H9 (cell line): ENCODE measurements around the gene NKD1. TPM values are rescaled to one million over a fixed set of nuclear protein-coding genes. Genes with fewer than 3 reads are reported as not detected.

ENCODE experiments used
- DNase-seq: peaks from one replicate; pipeline ENCODE4 v3.0.0-alpha.2; 2017
- H2AFZ ChIP-seq: one replicate; pipeline ENCODE4 v1.6.1; 2013; ENCODE audit warnings: mild to moderate bottlenecking, low read length, control low read depth, moderate library complexity
- H2AK5ac ChIP-seq: 2 replicates; pipeline ENCODE4 v1.6.1; 2013; ENCODE audit warnings: low read length, control low read depth, mixed read lengths; ENCODE audit not compliant: insufficient read length
- H2BK120ac ChIP-seq: one replicate; pipeline ENCODE4 v1.6.1; 2013; ENCODE audit warnings: low read depth, mild to moderate bottlenecking, low read length, control low read depth, inconsistent platforms; ENCODE audit not compliant: poor library complexity, severe bottlenecking
- H2BK12ac ChIP-seq: 2 replicates; pipeline ENCODE4 v1.6.1; 2013; ENCODE audit warnings: low read length, control low read depth, mixed read lengths, low read depth; ENCODE audit not compliant: insufficient read length
- H2BK15ac ChIP-seq: 2 replicates; pipeline ENCODE4 v1.6.1; 2013; ENCODE audit warnings: low read depth, low read length, control low read depth
- H2BK20ac ChIP-seq: one replicate; pipeline ENCODE4 v1.6.1; 2013; ENCODE audit warnings: low read depth, mild to moderate bottlenecking, low read length, control low read depth, inconsistent platforms; ENCODE audit not compliant: poor library complexity, severe bottlenecking
- H2BK5ac ChIP-seq: 2 replicates; pipeline ENCODE4 v1.6.1; 2013; ENCODE audit warnings: low read length, control low read depth, mixed read lengths; ENCODE audit not compliant: insufficient read length
- H3K14ac ChIP-seq: 2 replicates; pipeline ENCODE4 v1.6.1; 2013; ENCODE audit warnings: low read length, control low read depth; ENCODE audit not compliant: insufficient read depth
- H3K18ac ChIP-seq: 2 replicates; pipeline ENCODE4 v1.6.1; 2013; ENCODE audit warnings: low read depth, mild to moderate bottlenecking, mixed read lengths, low read length, control low read depth; ENCODE audit not compliant: insufficient read length
- H3K23ac ChIP-seq: 2 replicates; pipeline ENCODE4 v1.6.1; 2013; ENCODE audit warnings: low read length, control low read depth, mixed read lengths, low read depth; ENCODE audit not compliant: insufficient read length
- H3K23me2 ChIP-seq: 2 replicates; pipeline ENCODE4 v1.6.1; 2013; ENCODE audit warnings: low read depth, mild to moderate bottlenecking, mixed read lengths, low read length, control low read depth; ENCODE audit not compliant: insufficient read length, poor library complexity, severe bottlenecking
- H3K27ac ChIP-seq: 2 replicates; pipeline ENCODE4 v1.5.1; 2013; ENCODE audit warnings: low read length, control low read depth, mixed read lengths, low read depth; ENCODE audit not compliant: insufficient read length
- H3K27me3 ChIP-seq: 2 replicates; pipeline ENCODE4 v1.6.1; 2013; ENCODE audit warnings: low read length, control low read depth, inconsistent platforms; ENCODE audit not compliant: insufficient read depth
- H3K4ac ChIP-seq: 2 replicates; pipeline ENCODE4 v1.6.1; 2013; ENCODE audit warnings: low read depth, mild to moderate bottlenecking, control low read depth, inconsistent platforms, low read length, moderate library complexity
- H3K4me1 ChIP-seq: 2 replicates; pipeline ENCODE4 v1.6.1; 2013; ENCODE audit warnings: low read length, control low read depth, inconsistent platforms; ENCODE audit not compliant: insufficient read depth
- H3K4me2 ChIP-seq: 2 replicates; pipeline ENCODE4 v1.6.1; 2013; ENCODE audit warnings: low read length, control low read depth, mixed read lengths; ENCODE audit not compliant: insufficient read length, insufficient read depth
- H3K56ac ChIP-seq: 2 replicates; pipeline ENCODE4 v1.6.1; 2013; ENCODE audit warnings: low read depth, mild to moderate bottlenecking, mixed read lengths, low read length, control low read depth; ENCODE audit not compliant: insufficient read length
- H3K79me1 ChIP-seq: 2 replicates; pipeline ENCODE4 v1.6.1; 2013; ENCODE audit warnings: low read depth, mild to moderate bottlenecking, moderate library complexity, low read length, control low read depth, inconsistent platforms; ENCODE audit not compliant: insufficient read depth, poor library complexity, severe bottlenecking
- H3K79me2 ChIP-seq: 2 replicates; pipeline ENCODE4 v1.6.1; 2013; ENCODE audit warnings: low read length, control low read depth, inconsistent platforms; ENCODE audit not compliant: insufficient read depth
- H3K9ac ChIP-seq: 2 replicates; pipeline ENCODE4 v1.6.1; 2013; ENCODE audit warnings: low read length, control low read depth, mixed read lengths; ENCODE audit not compliant: insufficient read length; ENCODE audit errors: extremely low read depth
- H3K9me3 ChIP-seq: one replicate; pipeline ENCODE4 v1.6.1; 2013; ENCODE audit warnings: low read depth, low read length, inconsistent platforms; ENCODE audit not compliant: control insufficient read depth
- H3T11ph ChIP-seq: one replicate; pipeline ENCODE4 v1.6.1; 2013; ENCODE audit warnings: mild to moderate bottlenecking, low read length, control low read depth, inconsistent platforms
- H4K20me1 ChIP-seq: one replicate; pipeline ENCODE4 v1.6.1; 2013; ENCODE audit not compliant: control insufficient read depth, insufficient read length, insufficient read depth
- H4K5ac ChIP-seq: 2 replicates; pipeline ENCODE4 v1.6.1; 2013; ENCODE audit warnings: low read depth, mild to moderate bottlenecking, mixed read lengths, low read length, control low read depth; ENCODE audit not compliant: insufficient read length
- H4K8ac ChIP-seq: replicated peaks from 2 replicates; pipeline ENCODE4 v1.6.1; 2013; ENCODE audit warnings: low read length, control low read depth, mixed read lengths, low read depth; ENCODE audit not compliant: insufficient read length
- H4K91ac ChIP-seq: 2 replicates; pipeline ENCODE4 v1.6.1; 2013; ENCODE audit warnings: low read depth, mild to moderate bottlenecking, moderate library complexity, mixed read lengths, low read length, control low read depth; ENCODE audit not compliant: insufficient read length
- H3K27ac Mint-ChIP-seq, 3 experiments: 2 replicates in 2 of 3; 3 replicates in 1 of 3; pipeline ENCODE4 v1.8.0; 2020 to 2021; ENCODE audit warnings: mixed read lengths in 3 of 3, mild to moderate bottlenecking in 1 of 3, moderate library complexity in 1 of 3
- H3K27me3 Mint-ChIP-seq: 2 replicates; pipeline ENCODE4 v1.8.0; 2021; ENCODE audit warnings: low read depth, mild to moderate bottlenecking, moderate library complexity, mixed read lengths
- H3K36me3 Mint-ChIP-seq, 3 experiments: 2 replicates in 2 of 3; 3 replicates in 1 of 3; pipeline ENCODE4 v1.8.0; 2020 to 2021; ENCODE audit warnings: low read depth in 3 of 3, mixed read lengths in 3 of 3; ENCODE audit not compliant: insufficient read depth in 1 of 3
- H3K4me1 Mint-ChIP-seq, 2 experiments: 2 replicates each; pipeline ENCODE4 v1.8.0; 2020; ENCODE audit warnings: mixed read lengths in 2 of 2
- H3K4me3 Mint-ChIP-seq, 2 experiments: 2 replicates in 1 of 2; 3 replicates in 1 of 2; pipeline ENCODE4 v1.8.0; 2020 to 2021; ENCODE audit warnings: mild to moderate bottlenecking in 2 of 2, mixed read lengths in 2 of 2, moderate library complexity in 1 of 2
- H3K9me3 Mint-ChIP-seq, 2 experiments: 2 replicates in 1 of 2; 3 replicates in 1 of 2; pipeline ENCODE4 v1.8.0; 2020; ENCODE audit warnings: mild to moderate bottlenecking in 2 of 2, mixed read lengths in 2 of 2, moderate library complexity in 1 of 2
- WGBS: extraction: QIAGEN DNeasy Blood & Tissue Kit; methylation state at CpG from one replicate; pipeline ENCODE4 v1.1.7; 2013; ENCODE audit warnings: missing lambda C conversion rate, low lambda C conversion rate, mixed read lengths; ENCODE audit not compliant: insufficient read length; ENCODE audit errors: extremely low coverage; 5-methylcytosine and 5-hydroxymethylcytosine counted together
- total RNA-seq: library from RNA; stranded (reverse); gene quantifications from 2 replicates; pipeline ENCODE4 v1.2.1, GENCODE V29; 2021
- TF ChIP-seq, protein P1 (sequence below): fragments of 200-600 bp; sonication (generic); conservative IDR thresholded peaks from 3 replicates; pipeline ENCODE4 v1.8.0; 2021; ENCODE audit warnings: antibody characterized with exemption, mild to moderate bottlenecking

NKD1 gene
- total RNA-seq, 1 experiment from 2014 or later, result 1.9 TPM

DNA sequence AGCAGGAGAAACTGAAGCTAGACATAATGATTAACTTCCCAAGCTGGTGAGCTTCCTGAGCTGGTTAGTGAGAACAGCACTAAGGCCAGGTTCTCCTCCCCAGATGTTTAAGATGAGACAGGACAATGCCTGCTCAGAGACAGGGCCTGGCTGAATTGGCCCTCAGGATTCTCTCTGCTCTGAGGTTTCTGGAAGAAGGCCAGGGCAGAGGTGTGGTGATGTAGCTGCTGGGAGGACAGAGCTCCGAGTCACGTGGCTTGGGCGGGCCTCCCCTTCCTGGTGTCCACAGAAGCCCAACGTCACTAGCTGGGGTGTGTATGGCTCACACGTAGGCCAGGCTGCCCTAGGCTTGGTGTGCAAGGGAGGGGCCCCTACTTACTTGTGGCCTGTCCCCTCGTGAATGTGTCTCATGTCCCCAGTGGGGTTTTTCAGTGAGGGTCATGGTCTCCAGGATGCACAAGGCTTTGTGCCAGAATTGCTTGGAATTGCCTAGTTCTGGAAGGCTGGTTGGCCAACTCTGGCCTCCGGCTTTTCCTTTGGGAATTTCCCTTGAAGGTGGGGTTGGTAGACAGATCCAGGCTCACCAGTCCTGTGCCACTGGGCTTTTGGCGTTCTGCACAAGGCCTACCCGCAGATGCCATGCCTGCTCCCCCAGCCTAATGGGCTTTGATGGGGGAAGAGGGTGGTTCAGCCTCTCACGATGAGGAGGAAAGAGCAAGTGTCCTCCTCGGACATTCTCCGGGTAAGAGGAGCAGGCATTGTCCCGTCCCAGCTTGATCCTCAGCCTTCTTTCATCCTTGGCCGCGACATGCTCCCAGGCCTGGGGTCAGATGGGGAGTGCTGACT, 148.6 kb downstream of the NKD1 start:
- Histone ChIP-seq H2BK12ac (no peak overlapping the region), H3K27ac (no peak overlapping the region), H3K14ac (no peak overlapping the region), H3K4me1 (no peaks in the 10 kb centered on the region), H4K20me1 (no peaks in the 10 kb centered on the region), H2BK20ac (no peak overlapping the region), H4K5ac (no peak overlapping the region), H4K91ac (no peak overlapping the region), H3K9me3 (no peaks in the 10 kb centered on the region), H3K27me3 (peaks cover 8% of the 10 kb centered on the region; the same call in 1 of the 2 replicates), H2AK5ac (no peak overlapping the region), H3K18ac (no peak overlapping the region), H3K56ac (no peak overlapping the region), H3K4me2 (no peak overlapping the region), H3K23ac (no peak overlapping the region), H3K23me2 (peaks cover 6% of the 10 kb centered on the region), H2BK5ac (no peak overlapping the region), H2BK15ac (no peak overlapping the region), H3K9ac (no peak overlapping the region), H3T11ph (no peak overlapping the region), H4K8ac (no peak overlapping the region), H2BK120ac (no peak overlapping the region), H3K4ac (no peak overlapping the region), H3K79me1 (no peaks in the 10 kb centered on the region), H2AFZ (no peak overlapping the region), H3K79me2 (no peaks in the 10 kb centered on the region)
- Mint-ChIP-seq H3K4me1 (peaks cover 9 to 11% of the 10 kb centered on the region in 2 experiments), H3K9me3 (no peaks in the 10 kb centered on the region; a peak in 2 of 5 replicates), H3K4me3 (no peak overlapping the region), H3K27me3 (peaks cover 44% of the 10 kb centered on the region), H3K36me3 (no peaks in the 10 kb centered on the region), H3K27ac (no peak overlapping the region)
- no CpG with 5 or more reads among the region's 15 CpGs for WGBS
- no peak for DNase-seq
- TF ChIP-seq, protein P1, sequence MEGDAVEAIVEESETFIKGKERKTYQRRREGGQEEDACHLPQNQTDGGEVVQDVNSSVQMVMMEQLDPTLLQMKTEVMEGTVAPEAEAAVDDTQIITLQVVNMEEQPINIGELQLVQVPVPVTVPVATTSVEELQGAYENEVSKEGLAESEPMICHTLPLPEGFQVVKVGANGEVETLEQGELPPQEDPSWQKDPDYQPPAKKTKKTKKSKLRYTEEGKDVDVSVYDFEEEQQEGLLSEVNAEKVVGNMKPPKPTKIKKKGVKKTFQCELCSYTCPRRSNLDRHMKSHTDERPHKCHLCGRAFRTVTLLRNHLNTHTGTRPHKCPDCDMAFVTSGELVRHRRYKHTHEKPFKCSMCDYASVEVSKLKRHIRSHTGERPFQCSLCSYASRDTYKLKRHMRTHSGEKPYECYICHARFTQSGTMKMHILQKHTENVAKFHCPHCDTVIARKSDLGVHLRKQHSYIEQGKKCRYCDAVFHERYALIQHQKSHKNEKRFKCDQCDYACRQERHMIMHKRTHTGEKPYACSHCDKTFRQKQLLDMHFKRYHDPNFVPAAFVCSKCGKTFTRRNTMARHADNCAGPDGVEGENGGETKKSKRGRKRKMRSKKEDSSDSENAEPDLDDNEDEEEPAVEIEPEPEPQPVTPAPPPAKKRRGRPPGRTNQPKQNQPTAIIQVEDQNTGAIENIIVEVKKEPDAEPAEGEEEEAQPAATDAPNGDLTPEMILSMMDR, result no peak
